BLaER1 treated with 17β-estradiol and CSF1 and Interleukin-3, amounts not matched to agents 10 nM and 100 nM (cell line): ENCODE results near the gene HERPUD2.
"Not testable (repeated sequence)": the region's sequence is repeated elsewhere in the genome, so short reads cannot be mapped to it uniquely, and the experiment has no call there.

Experiments used
- H3K27ac ChIP-seq, 11 experiments: shearing (Covaris generic); formaldehyde crosslinking; 2 replicates each; pipeline ENCODE4 v1.8.1; 2022
- H3K27me3 ChIP-seq, 11 experiments: shearing (Covaris generic); formaldehyde crosslinking; 2 replicates each; pipeline ENCODE4 v1.8.1; 2022
- H3K36me3 ChIP-seq, 11 experiments: shearing (Covaris generic); formaldehyde crosslinking; 2 replicates each; pipeline ENCODE4 v1.8.1; 2022
- H3K4me1 ChIP-seq, 10 experiments: shearing (Covaris generic); formaldehyde crosslinking; 2 replicates each; pipeline ENCODE4 v1.8.1; 2022
- H3K4me2 ChIP-seq, 11 experiments: shearing (Covaris generic); formaldehyde crosslinking; 2 replicates each; pipeline ENCODE4 v1.8.1; 2022
- H3K4me3 ChIP-seq, 10 experiments: shearing (Covaris generic); formaldehyde crosslinking; 2 replicates each; pipeline ENCODE4 v1.8.1; 2022
- H3K9ac ChIP-seq, 11 experiments: shearing (Covaris generic); formaldehyde crosslinking; 2 replicates each; pipeline ENCODE4 v1.8.1; 2022
- H3K9me3 ChIP-seq, 11 experiments: shearing (Covaris generic); formaldehyde crosslinking; replicated peaks in 1 of 11; 2 replicates each; pipeline ENCODE4 v1.8.1; 2022
- H4K20me1 ChIP-seq, 11 experiments: shearing (Covaris generic); formaldehyde crosslinking; 2 replicates each; pipeline ENCODE4 v1.8.1; 2022
- Cebpa-rat ChIP-seq, 11 experiments: shearing (Covaris generic); IDR thresholded peaks; 2 replicates each; pipeline ENCODE4 v1.8.1; 2022

The HERPUD2 gene

GRCh38 chr7:35593899-35594298 lies 101.0 kb downstream of the HERPUD2 start:
- no peak overlapping the region for H3K9ac ChIP-seq
- no peak overlapping the region for H3K4me3 ChIP-seq
- no peaks in the 10 kb centered on the region for H3K9me3 ChIP-seq
- H3K4me2 ChIP-seq: no peak overlapping the region
- H3K27me3 ChIP-seq: no peaks in the 10 kb centered on the region
- H3K4me1 ChIP-seq: peaks cover 0 to 14% (median 11%) of the 10 kb centered on the region in 10 experiments; a peak in 17 of 20 replicates
- no peaks in the 10 kb centered on the region for H4K20me1 ChIP-seq
- no peak for TF ChIP-seq Cebpa-rat (IDR thresholded peaks at IDR 0.05)
- H3K36me3 ChIP-seq: no peaks in the 10 kb centered on the region
- H3K27ac ChIP-seq: no peak overlapping the region

GRCh38 chr7:35588647-35589046 lies 106.3 kb downstream of the HERPUD2 start:
- TF ChIP-seq Cebpa-rat (IDR thresholded peaks at IDR 0.05): no peak
- Histone ChIP-seq H3K4me1 (no peaks in the 10 kb centered on the region), H3K9ac (no peak overlapping the region), H3K27ac (no peak overlapping the region), H3K36me3 (no peaks in the 10 kb centered on the region), H3K27me3 (no peaks in the 10 kb centered on the region), H3K4me2 (no peak overlapping the region), H3K9me3 (no peaks in the 10 kb centered on the region), H4K20me1 (no peaks in the 10 kb centered on the region), H3K4me3 (no peak overlapping the region)

- H3K4me1 ChIP-seq: no peaks in the 10 kb centered on the region
- H3K9me3 ChIP-seq: no peaks in the 10 kb centered on the region
- no peak for TF ChIP-seq Cebpa-rat (IDR thresholded peaks at IDR 0.05)
- no peaks in the 10 kb centered on the region for H4K20me1 ChIP-seq
- H3K4me3 ChIP-seq: no peak overlapping the region
- H3K36me3 ChIP-seq: no peaks in the 10 kb centered on the region
- H3K4me2 ChIP-seq: no peak overlapping the region
- H3K9ac ChIP-seq: no peak overlapping the region
- no peaks in the 10 kb centered on the region for H3K27me3 ChIP-seq
- H3K27ac ChIP-seq: no peak overlapping the region
Measured at GRCh38 chr7:35584990-35585389, 109.9 kb downstream of the HERPUD2 start.

GRCh38 chr7:35584533-35584932 lies 110.4 kb downstream of the HERPUD2 start:
- not testable (repeated sequence) for H3K4me3 ChIP-seq

More at GRCh38 chr7:35584533-35584932, 110.4 kb downstream of the HERPUD2 start:
- H3K9me3 ChIP-seq, H3K4me2 ChIP-seq, H4K20me1 ChIP-seq, H3K9ac ChIP-seq, H3K27ac ChIP-seq, H3K36me3 ChIP-seq, H3K4me1 ChIP-seq, H3K27me3 ChIP-seq: not testable (repeated sequence)
